Epithelial cell of proximal tubule (primary cell): ENCODE results near the gene ORC2. TPM values are rescaled to one million over a fixed set of nuclear protein-coding genes. Genes with fewer than 3 reads are reported as not detected.
"Not testable (repeated sequence)": the region's sequence is repeated elsewhere in the genome, so short reads cannot be mapped to it uniquely, and the experiment has no call there.

ENCODE experiments used
- DNase-seq: peaks from one replicate; pipeline ENCODE4 v3.0.0-alpha.2; 2011; ENCODE audit warnings: low read depth
- H3K4me3 ChIP-seq: 2 replicates; pipeline ENCODE4 v1.5.1; 2011; ENCODE audit warnings: low read depth, mild to moderate bottlenecking, low read length
- total RNA-seq: library from RNA; depleted of rRNA; stranded (reverse); fragments of >200 nt; gene quantifications from 2 replicates; pipeline ENCODE4 v1.2.3, GENCODE V29; 2015
- TF ChIP-seq, protein P1 (sequence below): conservative IDR thresholded peaks from 2 replicates; pipeline ENCODE4 v1.5.1; 2012; ENCODE audit warnings: low read depth, mild to moderate bottlenecking, low read length

The ORC2 gene
- total RNA-seq, 1 donor from 2014 or later = 16.8 TPM

DNA sequence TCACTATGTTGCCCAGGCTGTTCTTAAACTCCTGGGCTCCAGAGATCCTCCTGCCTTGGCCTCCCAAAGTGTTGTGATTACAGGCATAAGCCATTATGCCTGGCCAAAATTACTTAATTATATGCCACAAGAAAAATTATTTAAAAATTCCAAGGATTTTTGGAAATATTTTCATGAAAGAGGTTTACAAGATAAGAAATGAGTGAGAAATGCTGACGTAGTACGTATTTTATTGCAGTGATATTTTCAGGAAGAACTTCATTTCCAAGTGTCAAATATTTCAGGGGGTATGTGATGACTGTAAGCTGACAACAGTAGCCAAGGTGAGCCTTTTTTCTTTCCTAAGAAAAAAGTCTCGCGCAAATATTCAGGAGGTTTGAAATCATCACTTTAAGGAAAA lies 53.5 kb downstream of the ORC2 start:
- no peak overlapping the region for H3K4me3 ChIP-seq
- TF ChIP-seq, protein P1, sequence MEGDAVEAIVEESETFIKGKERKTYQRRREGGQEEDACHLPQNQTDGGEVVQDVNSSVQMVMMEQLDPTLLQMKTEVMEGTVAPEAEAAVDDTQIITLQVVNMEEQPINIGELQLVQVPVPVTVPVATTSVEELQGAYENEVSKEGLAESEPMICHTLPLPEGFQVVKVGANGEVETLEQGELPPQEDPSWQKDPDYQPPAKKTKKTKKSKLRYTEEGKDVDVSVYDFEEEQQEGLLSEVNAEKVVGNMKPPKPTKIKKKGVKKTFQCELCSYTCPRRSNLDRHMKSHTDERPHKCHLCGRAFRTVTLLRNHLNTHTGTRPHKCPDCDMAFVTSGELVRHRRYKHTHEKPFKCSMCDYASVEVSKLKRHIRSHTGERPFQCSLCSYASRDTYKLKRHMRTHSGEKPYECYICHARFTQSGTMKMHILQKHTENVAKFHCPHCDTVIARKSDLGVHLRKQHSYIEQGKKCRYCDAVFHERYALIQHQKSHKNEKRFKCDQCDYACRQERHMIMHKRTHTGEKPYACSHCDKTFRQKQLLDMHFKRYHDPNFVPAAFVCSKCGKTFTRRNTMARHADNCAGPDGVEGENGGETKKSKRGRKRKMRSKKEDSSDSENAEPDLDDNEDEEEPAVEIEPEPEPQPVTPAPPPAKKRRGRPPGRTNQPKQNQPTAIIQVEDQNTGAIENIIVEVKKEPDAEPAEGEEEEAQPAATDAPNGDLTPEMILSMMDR = no peak
- DNase-seq = no peak

DNA sequence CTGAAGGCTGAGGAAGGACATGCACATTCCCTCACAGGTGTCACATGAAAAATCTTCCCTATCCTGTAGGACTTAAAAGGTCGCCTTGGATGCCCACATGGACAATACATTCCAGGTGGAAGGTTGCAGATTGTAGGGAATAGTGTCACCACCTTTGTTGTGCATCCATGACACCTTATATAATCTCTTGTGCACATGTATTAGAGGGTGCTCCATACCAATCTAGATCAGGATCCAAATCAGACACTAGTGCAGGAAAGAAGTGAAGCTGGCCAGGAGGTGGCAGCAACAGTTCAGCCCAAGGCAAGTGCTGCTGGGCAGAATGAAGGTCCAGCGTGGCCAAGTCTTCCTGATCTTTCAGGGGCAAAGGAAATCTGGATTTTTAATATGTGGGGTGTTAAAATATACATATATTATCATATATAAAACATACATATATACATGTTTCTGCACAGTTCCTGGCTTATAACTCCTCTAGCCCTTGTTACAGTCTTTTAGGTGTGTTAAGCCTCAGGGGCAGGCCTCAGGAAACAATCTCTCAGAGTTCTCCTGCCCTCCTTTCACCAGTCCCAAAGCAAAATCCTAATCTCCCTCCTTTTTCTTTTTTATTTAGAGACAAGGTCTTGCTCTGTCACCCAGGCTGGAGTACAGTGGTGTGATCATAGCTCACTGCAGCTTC lies 57.7 kb downstream of the ORC2 start:
- TF ChIP-seq, protein P1 = peak; percentile 86
- no peak overlapping the region for H3K4me3 ChIP-seq
- no peak for DNase-seq

DNA sequence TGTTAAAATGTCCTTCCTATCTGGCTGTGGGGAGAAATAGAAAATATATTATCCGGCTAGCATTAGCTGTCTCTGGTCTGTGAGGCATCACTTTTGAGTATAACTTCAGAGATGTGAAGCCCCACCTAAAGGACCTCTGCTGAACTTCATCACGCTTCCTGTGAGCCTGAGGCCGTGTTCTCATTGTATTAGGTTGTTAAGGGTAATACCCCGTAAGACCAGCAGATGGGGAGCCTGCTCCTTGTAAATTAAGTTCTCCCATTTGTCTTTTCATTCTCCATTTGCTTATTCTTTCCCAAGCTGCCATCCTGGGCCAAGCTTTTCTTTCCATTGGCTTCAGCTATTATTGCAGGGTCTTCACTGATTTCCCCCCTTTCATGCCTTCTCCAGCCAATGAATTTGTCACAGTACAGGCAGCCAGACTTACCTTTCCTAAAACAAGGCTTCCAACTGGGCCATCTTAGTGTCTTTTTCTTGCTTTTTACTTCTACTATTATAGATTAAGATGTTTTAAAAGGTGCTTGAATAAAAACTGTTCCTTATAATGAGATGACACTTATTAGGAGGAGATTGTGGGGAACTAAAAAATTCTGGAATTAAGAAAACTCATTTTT lies 61.9 kb downstream of the ORC2 start:
- TF ChIP-seq, protein P1 = peak; percentile 79
- DNase-seq = peak; percentile 64
- H3K4me3 ChIP-seq = no peak overlapping the region

DNA sequence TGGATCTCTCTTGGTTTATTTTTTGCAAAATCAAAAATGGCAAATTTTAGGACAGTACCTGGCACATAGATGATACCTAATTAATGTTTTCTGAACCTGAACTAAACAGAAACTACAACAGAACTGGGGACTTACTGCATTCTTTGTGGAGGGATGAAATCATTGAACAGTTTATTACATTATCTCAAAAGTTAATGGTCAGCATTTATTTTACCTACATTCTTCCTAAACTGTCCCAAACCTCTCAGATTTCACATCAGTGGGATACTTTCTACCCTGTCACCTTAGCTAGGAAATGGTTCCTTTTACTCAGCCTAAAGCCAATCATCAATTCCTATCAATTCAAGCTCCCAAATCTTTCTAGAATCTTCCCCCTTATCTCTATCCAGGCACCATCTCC lies 64.0 kb downstream of the ORC2 start:
- H3K4me3 ChIP-seq = no peak overlapping the region

DNA sequence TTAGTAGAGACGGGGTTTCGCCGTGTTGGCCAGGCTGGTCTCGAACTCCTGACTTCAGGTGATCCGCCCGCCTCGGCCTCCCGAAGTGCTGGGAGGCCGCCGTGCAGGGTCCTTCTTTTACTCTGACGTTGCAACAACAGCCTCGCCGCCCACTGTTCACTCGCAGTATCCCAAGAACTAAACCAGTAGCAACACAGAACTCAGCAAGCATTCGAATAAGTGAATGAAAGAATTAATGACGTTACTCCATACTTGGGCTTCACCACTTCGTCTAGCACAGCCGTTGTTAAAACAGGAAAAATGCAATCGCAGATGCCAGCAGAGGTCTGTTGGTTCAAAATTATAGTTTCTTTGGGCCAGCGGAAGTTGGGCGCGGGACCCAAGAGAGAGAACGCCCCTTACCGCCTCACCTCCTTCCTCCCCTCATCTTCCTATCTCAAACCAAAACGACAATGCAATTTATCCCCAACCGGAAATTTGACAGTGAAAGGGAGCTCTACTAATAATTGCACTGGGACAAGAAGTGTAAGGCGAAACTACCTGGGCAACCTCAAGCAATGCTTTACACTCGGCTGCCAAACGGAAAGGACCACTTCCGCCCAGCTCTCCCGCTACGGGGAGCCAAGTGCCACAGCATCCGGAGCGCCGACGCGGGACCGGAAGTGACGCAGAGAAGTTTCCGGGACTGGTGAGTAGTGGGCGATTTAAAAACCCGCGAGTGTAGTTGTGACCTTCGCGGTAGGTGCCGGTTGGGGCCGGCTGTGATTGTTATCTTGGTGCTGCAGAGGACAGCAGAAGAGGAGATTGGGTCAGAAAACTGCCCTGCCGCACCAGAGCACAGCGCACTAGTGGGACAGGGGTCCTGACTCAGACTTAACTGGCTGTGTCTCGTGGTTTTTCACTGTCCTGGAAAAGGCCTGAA lies 74.5 kb downstream of the ORC2 start, which contains the start of the genes NIF3L1 and PPIL3:
TSS of gene NIF3L1 (plus strand) at position 668 of the 922 bp plus-strand sequence. CDS start 2,573 bp downstream, outside the sequence.
TSS of gene PPIL3 (minus strand) at position 374 of the 922 bp plus-strand sequence. CDS start 1,462 bp downstream, outside the sequence.
- TF ChIP-seq, protein P1 = no peak
- H3K4me3 ChIP-seq = peak within 1 kb of the TSS; percentile 79
- peak; percentile 89 for DNase-seq

More for the DNA sequence above, 64.0 kb downstream of the ORC2 start:
- DNase-seq = no peak
- TF ChIP-seq, protein P1 = no peak

DNA sequence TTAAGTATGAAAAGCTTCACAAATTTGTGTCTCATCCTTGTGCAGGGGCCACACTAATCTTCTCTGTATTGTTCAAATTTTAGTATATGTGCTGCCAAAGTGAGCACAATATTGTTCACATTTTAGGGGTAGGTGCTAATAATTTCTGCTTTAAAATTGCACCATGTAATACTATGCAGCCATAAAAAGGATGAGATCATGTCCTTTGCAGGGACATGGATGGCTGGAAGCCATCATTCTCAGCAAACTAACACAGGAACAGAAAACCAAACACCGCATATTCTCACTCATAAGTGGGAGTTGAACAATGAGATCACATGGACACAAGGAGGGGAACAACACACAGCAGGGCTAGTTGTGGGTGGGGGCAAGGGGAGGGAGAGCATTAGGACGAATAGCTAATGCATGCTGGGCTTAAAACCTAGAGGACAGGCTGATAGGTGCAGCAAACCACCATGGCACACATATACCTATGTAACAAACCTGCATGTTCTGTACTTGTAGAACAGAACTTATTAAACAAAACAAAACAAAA lies 81.7 kb downstream of the ORC2 start:
- not testable (repeated sequence) for DNase-seq, H3K4me3 ChIP-seq
